ENCODE results near the gene CHST9.

DNA sequence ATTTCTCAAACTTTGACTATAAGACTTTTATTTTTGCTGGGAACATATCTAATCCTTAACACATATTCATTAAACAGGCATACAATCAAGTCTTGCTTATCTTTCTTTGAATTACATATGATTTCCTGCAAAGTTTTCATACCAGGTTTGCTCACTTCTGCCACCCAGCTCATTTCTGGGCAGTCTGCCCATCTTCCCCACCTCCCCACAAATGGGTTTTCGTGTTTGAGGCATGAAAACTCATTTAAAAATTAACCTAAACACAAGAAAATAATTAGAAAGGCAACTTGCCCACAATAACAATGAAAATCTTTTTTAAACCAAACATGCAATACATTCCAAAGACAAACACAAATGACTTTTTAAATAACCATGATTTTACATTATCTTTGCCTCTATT lies 3.4 kb downstream of the CHST9 start:
- TF ChIP-seq, protein P1, sequence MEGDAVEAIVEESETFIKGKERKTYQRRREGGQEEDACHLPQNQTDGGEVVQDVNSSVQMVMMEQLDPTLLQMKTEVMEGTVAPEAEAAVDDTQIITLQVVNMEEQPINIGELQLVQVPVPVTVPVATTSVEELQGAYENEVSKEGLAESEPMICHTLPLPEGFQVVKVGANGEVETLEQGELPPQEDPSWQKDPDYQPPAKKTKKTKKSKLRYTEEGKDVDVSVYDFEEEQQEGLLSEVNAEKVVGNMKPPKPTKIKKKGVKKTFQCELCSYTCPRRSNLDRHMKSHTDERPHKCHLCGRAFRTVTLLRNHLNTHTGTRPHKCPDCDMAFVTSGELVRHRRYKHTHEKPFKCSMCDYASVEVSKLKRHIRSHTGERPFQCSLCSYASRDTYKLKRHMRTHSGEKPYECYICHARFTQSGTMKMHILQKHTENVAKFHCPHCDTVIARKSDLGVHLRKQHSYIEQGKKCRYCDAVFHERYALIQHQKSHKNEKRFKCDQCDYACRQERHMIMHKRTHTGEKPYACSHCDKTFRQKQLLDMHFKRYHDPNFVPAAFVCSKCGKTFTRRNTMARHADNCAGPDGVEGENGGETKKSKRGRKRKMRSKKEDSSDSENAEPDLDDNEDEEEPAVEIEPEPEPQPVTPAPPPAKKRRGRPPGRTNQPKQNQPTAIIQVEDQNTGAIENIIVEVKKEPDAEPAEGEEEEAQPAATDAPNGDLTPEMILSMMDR (IDR thresholded peaks at IDR 0.05; ENCODE audit: low read depth, low read length, poor library complexity, severe bottlenecking), result no peak
- TF ChIP-seq EZH2phosphoT487 (IDR thresholded peaks at IDR 0.05; ENCODE audit: borderline replicate concordance, low read length), result no peak

All from DOHH2 (cell line).